GM21526 (cell line): ENCODE results near the gene FBXO40.
A peak's percentile ranks its signal among the peaks of the same experiment; 100 is the strongest.

ENCODE experiments used
- ATAC-seq: cut with Tn5 transposase; IDR thresholded peaks from one replicate; pipeline ENCODE4 v1.9.1; 2021; ENCODE audit warnings: moderate library complexity; ENCODE audit not compliant: unreplicated experiment, low FRiP score

The FBXO40 gene

GRCh38 chr3:121619691-121620090 is 26.5 kb downstream of the FBXO40 start:
- no peak for ATAC-seq

- ATAC-seq: no peak
Measured at GRCh38 chr3:121621491-121621890, 28.3 kb downstream of the FBXO40 start.

GRCh38 chr3:121624147-121624899 is 31.1 kb downstream of the FBXO40 start:
- ATAC-seq: no peak

GRCh38 chr3:121626495-121626894 is 33.3 kb downstream of the FBXO40 start:
- no peak for ATAC-seq

GRCh38 chr3:121627211-121627610 is 34.0 kb downstream of the FBXO40 start:
- no peak for ATAC-seq

GRCh38 chr3:121627622-121628021 is 34.4 kb downstream of the FBXO40 start:
- no peak for ATAC-seq

- ATAC-seq: no peak
Measured at GRCh38 chr3:121629601-121630000, 36.4 kb downstream of the FBXO40 start.

GRCh38 chr3:121630355-121630754 is 37.2 kb downstream of the FBXO40 start:
- no peak for ATAC-seq

- no peak for ATAC-seq
Measured at GRCh38 chr3:121637922-121638321, 44.7 kb downstream of the FBXO40 start.

- ATAC-seq: no peak
Measured at GRCh38 chr3:121641127-121641526, 47.9 kb downstream of the FBXO40 start.

- ATAC-seq: no peak
Measured at GRCh38 chr3:121642601-121643314, 49.6 kb downstream of the FBXO40 start.

- ATAC-seq: no peak
Measured at GRCh38 chr3:121645054-121645453, 51.9 kb downstream of the FBXO40 start.

GRCh38 chr3:121648219-121648958 is 55.2 kb downstream of the FBXO40 start:
- no peak for ATAC-seq

GRCh38 chr3:121649645-121650044 is 56.5 kb downstream of the FBXO40 start:
- ATAC-seq: no peak

GRCh38 chr3:121651684-121652083 is 58.5 kb downstream of the FBXO40 start:
- no peak for ATAC-seq

- ATAC-seq: peak; percentile 56
Measured at GRCh38 chr3:121654493-121655385, 61.6 kb downstream of the FBXO40 start.

GRCh38 chr3:121658716-121659435 is 65.7 kb downstream of the FBXO40 start:
- ATAC-seq: no peak

- no peak for ATAC-seq
Measured at GRCh38 chr3:121659586-121659985, 66.4 kb downstream of the FBXO40 start.

GRCh38 chr3:121660356-121661171 is 67.4 kb downstream of the FBXO40 start, which contains the start of gene HCLS1:
HCLS1 (minus strand) TSS chr3:121660903; CDS start chr3:121658347, 2,556 bp downstream.
- ATAC-seq: peak; percentile 81
